OCI-LY1 (cell line): Measurements from ENCODE around the gene AIMP1.

Experiments
- H2AFZ ChIP-seq: fragments of 200-600 bp; sonication (generic), shearing (Covaris generic); 2 replicates; pipeline ENCODE4 v1.6.0; 2014; ENCODE audit warnings: antibody characterized with exemption, mild to moderate bottlenecking, low read length
- H3F3A ChIP-seq: fragments of 200-600 bp; sonication (generic), shearing (Covaris generic); 2 replicates; pipeline ENCODE4 v1.6.0; 2014; ENCODE audit warnings: mild to moderate bottlenecking, antibody characterized with exemption, low read length, moderate library complexity; ENCODE audit not compliant: insufficient read depth
- H3K27ac ChIP-seq: fragments of 200-600 bp; sonication (generic); 2 replicates; pipeline ENCODE4 v1.5.1; 2014; ENCODE audit warnings: low read length, mixed run types, mild to moderate bottlenecking, low read depth; ENCODE audit not compliant: poor library complexity, severe bottlenecking
- H3K27me3 ChIP-seq: fragments of 200-600 bp; sonication (generic); 2 replicates; pipeline ENCODE4 v1.6.0; 2014; ENCODE audit warnings: antibody characterized with exemption, mild to moderate bottlenecking, low read length, moderate library complexity; ENCODE audit not compliant: insufficient read depth
- H3K36me3 ChIP-seq: fragments of 200-600 bp; sonication (generic); 2 replicates; pipeline ENCODE4 v1.6.1; 2014; ENCODE audit warnings: mild to moderate bottlenecking, antibody characterized with exemption, low read length, moderate library complexity, mixed read lengths; ENCODE audit not compliant: insufficient read depth
- H3K4me1 ChIP-seq: fragments of 200-600 bp; sonication (generic); 2 replicates; pipeline ENCODE4 v1.5.1; 2014; ENCODE audit warnings: mild to moderate bottlenecking, low read length, moderate library complexity; ENCODE audit not compliant: insufficient read depth, severe bottlenecking
- H3K4me2 ChIP-seq: fragments of 200-600 bp; sonication (generic), shearing (Covaris generic); 2 replicates; pipeline ENCODE4 v1.6.1; 2014; ENCODE audit warnings: low read length
- H3K4me3 ChIP-seq: fragments of 200-600 bp; sonication (generic); 2 replicates; pipeline ENCODE4 v1.5.1; 2014; ENCODE audit warnings: low read length, low read depth, mild to moderate bottlenecking, mixed read lengths; ENCODE audit not compliant: poor library complexity, severe bottlenecking
- H3K79me2 ChIP-seq: fragments of 200-600 bp; shearing (Covaris generic); 2 replicates; pipeline ENCODE4 v1.6.1; 2016; ENCODE audit warnings: mixed run types, low read length, mixed read lengths; ENCODE audit not compliant: insufficient read depth
- H3K9ac ChIP-seq: fragments of 200-600 bp; sonication (generic), shearing (Covaris generic); 2 replicates; pipeline ENCODE4 v1.6.1; 2014; ENCODE audit warnings: mild to moderate bottlenecking, low read length, mixed read lengths
- H3K9me2 ChIP-seq: fragments of 200-600 bp; sonication (generic), shearing (Covaris generic); 2 replicates; pipeline ENCODE4 v1.6.1; 2014; ENCODE audit warnings: low read depth, mild to moderate bottlenecking, low read length, mixed read lengths
- H3K9me3 ChIP-seq: fragments of 200-600 bp; shearing (Covaris generic); 2 replicates; pipeline ENCODE4 v1.6.1; 2014; ENCODE audit warnings: low read length, mixed read lengths
- H4K20me1 ChIP-seq: fragments of 200-600 bp; sonication (generic), shearing (Covaris generic); 2 replicates; pipeline ENCODE4 v1.6.0; 2016; ENCODE audit warnings: mild to moderate bottlenecking, low read length; ENCODE audit not compliant: insufficient read depth
- EZH2 ChIP-seq: fragments of 200-600 bp; sonication (generic), shearing (Covaris generic); IDR thresholded peaks from 2 replicates; pipeline ENCODE4 v1.8.0; 2017; ENCODE audit warnings: borderline replicate concordance, mixed run types, mild to moderate bottlenecking, antibody characterized with exemption, low read length, moderate library complexity, mixed read lengths
- TF ChIP-seq, protein P1 (sequence below): fragments of 200-600 bp; sonication (generic), shearing (Covaris generic); IDR thresholded peaks from 2 replicates; pipeline ENCODE4 v1.5.1; 2017; ENCODE audit warnings: mild to moderate bottlenecking, antibody characterized with exemption, low read length, moderate library complexity, mixed read lengths

AIMP1 gene

DNA sequence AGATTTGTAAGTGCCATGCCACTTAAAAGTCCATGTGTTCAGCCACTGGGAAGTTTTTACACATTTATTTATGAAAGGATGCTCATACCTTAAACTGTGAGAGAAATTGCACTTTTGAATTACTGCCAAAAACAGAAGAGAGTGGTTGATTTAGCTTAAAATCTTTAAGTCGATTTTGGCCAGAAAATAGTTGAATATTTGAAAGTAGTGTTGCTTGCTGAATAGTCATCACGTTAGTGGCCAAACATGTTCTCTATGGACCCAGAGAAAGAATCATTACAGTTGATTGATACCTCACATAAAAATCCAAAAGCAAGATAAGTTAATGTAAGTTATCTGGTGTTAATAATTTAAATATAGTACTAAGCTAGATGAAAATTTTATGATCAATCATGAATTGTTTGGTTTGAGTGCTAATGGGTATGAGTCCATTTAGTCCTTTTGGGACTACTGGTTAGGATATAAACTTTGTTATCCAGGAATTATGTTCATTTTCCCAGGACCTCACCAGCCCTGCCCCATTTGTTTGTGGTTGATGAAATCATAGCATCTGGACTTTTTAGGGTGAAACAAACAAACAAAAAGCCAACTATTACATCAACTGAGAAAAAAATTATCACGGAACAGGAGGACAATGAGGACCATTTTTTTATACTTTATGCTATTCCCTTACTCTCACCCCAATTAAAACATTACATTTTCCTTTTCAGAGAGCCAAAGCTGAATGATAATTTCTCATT, 45.9 kb downstream of the AIMP1 start:
- Histone ChIP-seq H3K4me1 (no peaks in the 10 kb centered on the region), H2AFZ (no peak overlapping the region), H3K4me3 (no peak overlapping the region), H3K9ac (no peak overlapping the region), H3K9me2 (no peaks in the 10 kb centered on the region), H3F3A (no peaks in the 10 kb centered on the region), H3K79me2 (no peaks in the 10 kb centered on the region), H3K36me3 (no peaks in the 10 kb centered on the region), H4K20me1 (no peaks in the 10 kb centered on the region), H3K27me3 (no peaks in the 10 kb centered on the region), H3K4me2 (no peak overlapping the region), H3K9me3 (no peaks in the 10 kb centered on the region), H3K27ac (no peak overlapping the region)
- no peak for TF ChIP-seq EZH2
- TF ChIP-seq, protein P1, sequence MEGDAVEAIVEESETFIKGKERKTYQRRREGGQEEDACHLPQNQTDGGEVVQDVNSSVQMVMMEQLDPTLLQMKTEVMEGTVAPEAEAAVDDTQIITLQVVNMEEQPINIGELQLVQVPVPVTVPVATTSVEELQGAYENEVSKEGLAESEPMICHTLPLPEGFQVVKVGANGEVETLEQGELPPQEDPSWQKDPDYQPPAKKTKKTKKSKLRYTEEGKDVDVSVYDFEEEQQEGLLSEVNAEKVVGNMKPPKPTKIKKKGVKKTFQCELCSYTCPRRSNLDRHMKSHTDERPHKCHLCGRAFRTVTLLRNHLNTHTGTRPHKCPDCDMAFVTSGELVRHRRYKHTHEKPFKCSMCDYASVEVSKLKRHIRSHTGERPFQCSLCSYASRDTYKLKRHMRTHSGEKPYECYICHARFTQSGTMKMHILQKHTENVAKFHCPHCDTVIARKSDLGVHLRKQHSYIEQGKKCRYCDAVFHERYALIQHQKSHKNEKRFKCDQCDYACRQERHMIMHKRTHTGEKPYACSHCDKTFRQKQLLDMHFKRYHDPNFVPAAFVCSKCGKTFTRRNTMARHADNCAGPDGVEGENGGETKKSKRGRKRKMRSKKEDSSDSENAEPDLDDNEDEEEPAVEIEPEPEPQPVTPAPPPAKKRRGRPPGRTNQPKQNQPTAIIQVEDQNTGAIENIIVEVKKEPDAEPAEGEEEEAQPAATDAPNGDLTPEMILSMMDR = no peak

DNA sequence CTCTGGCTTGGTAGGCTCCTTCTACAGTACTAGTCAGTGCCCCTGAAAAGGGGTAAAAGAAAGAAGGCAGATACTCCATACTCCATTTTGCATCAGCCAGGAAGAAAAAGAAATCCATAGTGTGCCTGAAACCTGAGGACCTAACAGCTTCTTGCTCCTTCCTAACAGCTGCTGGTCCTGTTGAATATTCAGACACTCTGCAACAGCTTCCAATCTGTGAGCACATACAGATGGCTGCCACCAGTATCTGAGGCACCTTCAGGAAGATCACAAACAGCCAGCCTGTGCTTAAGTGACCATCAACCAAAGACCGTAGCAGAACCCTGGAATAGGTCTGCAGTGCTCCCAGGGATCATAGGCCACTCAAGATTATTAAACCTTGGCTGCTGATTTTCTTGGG, 47.9 kb downstream of the AIMP1 start:
- no peaks in the 10 kb centered on the region for H3K79me2 ChIP-seq
- H2AFZ ChIP-seq = no peak overlapping the region
- H3K9me2 ChIP-seq = no peaks in the 10 kb centered on the region
- no peak overlapping the region for H3K9ac ChIP-seq
- H3F3A ChIP-seq = no peaks in the 10 kb centered on the region
- no peaks in the 10 kb centered on the region for H3K36me3 ChIP-seq
- TF ChIP-seq, protein P1 = no peak
- TF ChIP-seq EZH2 = no peak
- H3K4me1 ChIP-seq = no peaks in the 10 kb centered on the region
- H3K4me3 ChIP-seq = no peak overlapping the region
- no peak overlapping the region for H3K27ac ChIP-seq
- no peak overlapping the region for H3K4me2 ChIP-seq
- H4K20me1 ChIP-seq = no peaks in the 10 kb centered on the region
- H3K27me3 ChIP-seq = no peaks in the 10 kb centered on the region
- no peaks in the 10 kb centered on the region for H3K9me3 ChIP-seq

DNA sequence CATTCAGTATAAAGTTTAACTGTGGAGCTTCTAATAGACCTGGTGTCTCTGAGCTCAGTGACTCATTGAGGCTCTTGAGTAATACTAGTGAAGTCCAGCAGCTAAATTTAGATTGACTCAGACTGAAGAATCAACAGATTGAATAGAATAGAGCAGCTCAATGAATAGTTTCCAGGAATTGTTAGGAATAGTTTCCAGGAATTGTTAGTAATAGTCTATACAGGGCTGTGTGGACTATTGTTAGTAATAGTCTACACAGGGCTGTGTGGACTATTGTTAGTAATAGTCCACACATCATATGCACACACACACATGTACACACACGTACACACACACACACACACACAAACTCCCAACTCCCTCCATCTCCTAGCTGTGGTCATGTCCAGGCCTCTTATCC, 49.3 kb downstream of the AIMP1 start:
- Histone ChIP-seq H3K9me3 (no peaks in the 10 kb centered on the region), H3K4me2 (no peak overlapping the region), H3K27me3 (no peaks in the 10 kb centered on the region), H3K4me3 (no peak overlapping the region), H3F3A (no peaks in the 10 kb centered on the region), H3K36me3 (no peaks in the 10 kb centered on the region), H2AFZ (no peak overlapping the region), H3K9me2 (no peaks in the 10 kb centered on the region), H3K79me2 (no peaks in the 10 kb centered on the region), H3K9ac (no peak overlapping the region), H3K4me1 (no peaks in the 10 kb centered on the region), H3K27ac (no peak overlapping the region), H4K20me1 (no peaks in the 10 kb centered on the region)
- TF ChIP-seq, protein P1 = no peak
- TF ChIP-seq EZH2 = no peak
